Activated CD8-positive, alpha-beta memory T cell treated with anti-CD3 and anti-CD28 coated beads for 36 hours (primary cell): Measurements from ENCODE around the gene LYSMD3. TPM values are rescaled to one million over a fixed set of nuclear protein-coding genes. Genes with fewer than 3 reads are reported as not detected.
"Not testable (repeated sequence)": the region's sequence is repeated elsewhere in the genome, so short reads cannot be mapped to it uniquely, and the experiment has no call there.

Experiments used
- CTCF ChIA-PET: fragments of 350-600 bp; sonication (Branson Sonifier 250); formaldehyde crosslinking; loops from one replicate; lab custom pipeline; 2021; ENCODE audit warnings: antibody characterized with exemption; lab: Charles Lee
- POLR2A ChIA-PET: fragments of 350-600 bp; sonication (Branson Sonifier 250); formaldehyde crosslinking; loops from one replicate; lab custom pipeline; 2021; ENCODE audit warnings: antibody characterized with exemption; lab: Charles Lee
- total RNA-seq, 2 experiments: library from RNA; stranded (reverse); gene quantifications; one replicate each; pipeline ENCODE4 v1.2.3, GENCODE V29; 2021

LYSMD3 gene
- 10 to 100 TPM; 13.0 to 17.2 TPM for total RNA-seq

- POLR2A ChIA-PET, result interaction anchor here (0.6 to 2.7 kb wide), 4 partner anchors 55 to 555 kb away, joined by 3 to 15 read pairs (median 6); partner anchors contain the start of genes CETN3, MBLAC2 and POLR3G
- CTCF ChIA-PET, result interaction anchor here (0.9 to 1.8 kb wide), 6 partner anchors 53 to 142 kb away, joined by 3 to 5 read pairs (median 3); no protein-coding TSS in a partner anchor
These were observed at the start of gene LYSMD3 for GRCh38 chr5:90529194-90529938. Gene LYSMD3, minus strand, starts transcription at chr5:90529584. Its CDS starts 4,295 bp downstream, at chr5:90525289.

GRCh38 chr5:90576566-90576965, 47.2 kb upstream of the LYSMD3 start:
- CTCF ChIA-PET, POLR2A ChIA-PET: not testable (repeated sequence)

- ChIA-PET POLR2A (no interaction called here), CTCF (no interaction called here)
These were observed 46.3 kb upstream of the LYSMD3 start for GRCh38 chr5:90575712-90576111.

GRCh38 chr5:90571147-90571773, 41.9 kb upstream of the LYSMD3 start:
- CTCF ChIA-PET, result no interaction called here
- POLR2A ChIA-PET, result no interaction called here

GRCh38 chr5:90570034-90570433, 40.6 kb upstream of the LYSMD3 start:
- ChIA-PET CTCF (no interaction called here), POLR2A (no interaction called here)

GRCh38 chr5:90569084-90569483, 39.7 kb upstream of the LYSMD3 start:
- ChIA-PET POLR2A (no interaction called here), CTCF (no interaction called here)

GRCh38 chr5:90565491-90565890, 36.1 kb upstream of the LYSMD3 start:
- POLR2A ChIA-PET, result no interaction called here
- CTCF ChIA-PET, result no interaction called here

GRCh38 chr5:90563108-90563507, 33.7 kb upstream of the LYSMD3 start:
- CTCF ChIA-PET, result no interaction called here
- POLR2A ChIA-PET, result no interaction called here

- CTCF ChIA-PET, result no interaction called here
- POLR2A ChIA-PET, result no interaction called here
These were observed 33.0 kb upstream of the LYSMD3 start for GRCh38 chr5:90562341-90562740.

GRCh38 chr5:90561766-90562165, 32.4 kb upstream of the LYSMD3 start:
- CTCF ChIA-PET, result no interaction called here
- POLR2A ChIA-PET, result no interaction called here

- ChIA-PET POLR2A (no interaction called here), CTCF (no interaction called here)
These were observed 31.4 kb upstream of the LYSMD3 start for GRCh38 chr5:90560771-90561170.

GRCh38 chr5:90558344-90559192, 29.2 kb upstream of the LYSMD3 start, which contains the start of gene ADGRV1:
Gene ADGRV1, plus strand, starts transcription at chr5:90558797. Its CDS starts 99 bp downstream, at chr5:90558896.
- POLR2A ChIA-PET, result no interaction called here
- CTCF ChIA-PET, result no interaction called here

- ChIA-PET CTCF (no interaction called here), POLR2A (no interaction called here)
These were observed 28.5 kb upstream of the LYSMD3 start for GRCh38 chr5:90557871-90558270.

GRCh38 chr5:90557391-90557790, 28.0 kb upstream of the LYSMD3 start:
- POLR2A ChIA-PET, result no interaction called here
- CTCF ChIA-PET, result no interaction called here

- POLR2A ChIA-PET, result no interaction called here
- CTCF ChIA-PET, result no interaction called here
These were observed 26.3 kb upstream of the LYSMD3 start for GRCh38 chr5:90555666-90556065.

- POLR2A ChIA-PET, result no interaction called here
- CTCF ChIA-PET, result no interaction called here
These were observed 25.1 kb upstream of the LYSMD3 start for GRCh38 chr5:90554358-90555006.

GRCh38 chr5:90553711-90554110, 24.3 kb upstream of the LYSMD3 start:
- POLR2A ChIA-PET, result no interaction called here
- CTCF ChIA-PET, result no interaction called here

GRCh38 chr5:90551376-90551775, 22.0 kb upstream of the LYSMD3 start:
- POLR2A ChIA-PET, result no interaction called here
- CTCF ChIA-PET, result no interaction called here

GRCh38 chr5:90550963-90551362, 21.6 kb upstream of the LYSMD3 start:
- CTCF ChIA-PET, result no interaction called here

More at GRCh38 chr5:90550963-90551362, 21.6 kb upstream of the LYSMD3 start:
- POLR2A ChIA-PET, result no interaction called here
